ENCODE data around the gene PATJ.

DNA sequence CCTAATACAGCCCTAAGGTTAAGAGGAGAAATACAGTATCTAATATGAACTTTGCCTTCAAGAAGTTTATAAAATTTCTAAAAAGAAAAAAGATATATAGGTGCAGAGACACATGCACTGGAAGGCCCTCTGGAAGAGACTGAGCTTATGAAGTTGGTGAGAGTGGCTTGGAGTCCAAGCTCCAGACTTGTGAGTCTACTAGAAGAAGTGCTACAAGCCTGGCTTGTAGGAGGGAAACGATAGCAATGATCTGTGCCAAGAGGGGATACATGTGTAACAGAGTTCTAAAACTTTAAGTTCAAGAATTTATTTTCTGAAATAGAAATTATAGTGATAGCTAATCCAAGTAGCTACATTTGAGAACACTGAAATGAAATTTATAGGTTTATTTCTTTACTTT lies 213.0 kb downstream of the PATJ start:
- no peak for TF ChIP-seq POLR2AphosphoS5 (IDR thresholded peaks at IDR 0.05; ENCODE audit: low read depth, low read length)
- TF ChIP-seq TAF1 (IDR thresholded peaks at IDR 0.05; ENCODE audit: borderline replicate concordance, insufficient read depth, low read length): no peak
- TF ChIP-seq, protein P1, sequence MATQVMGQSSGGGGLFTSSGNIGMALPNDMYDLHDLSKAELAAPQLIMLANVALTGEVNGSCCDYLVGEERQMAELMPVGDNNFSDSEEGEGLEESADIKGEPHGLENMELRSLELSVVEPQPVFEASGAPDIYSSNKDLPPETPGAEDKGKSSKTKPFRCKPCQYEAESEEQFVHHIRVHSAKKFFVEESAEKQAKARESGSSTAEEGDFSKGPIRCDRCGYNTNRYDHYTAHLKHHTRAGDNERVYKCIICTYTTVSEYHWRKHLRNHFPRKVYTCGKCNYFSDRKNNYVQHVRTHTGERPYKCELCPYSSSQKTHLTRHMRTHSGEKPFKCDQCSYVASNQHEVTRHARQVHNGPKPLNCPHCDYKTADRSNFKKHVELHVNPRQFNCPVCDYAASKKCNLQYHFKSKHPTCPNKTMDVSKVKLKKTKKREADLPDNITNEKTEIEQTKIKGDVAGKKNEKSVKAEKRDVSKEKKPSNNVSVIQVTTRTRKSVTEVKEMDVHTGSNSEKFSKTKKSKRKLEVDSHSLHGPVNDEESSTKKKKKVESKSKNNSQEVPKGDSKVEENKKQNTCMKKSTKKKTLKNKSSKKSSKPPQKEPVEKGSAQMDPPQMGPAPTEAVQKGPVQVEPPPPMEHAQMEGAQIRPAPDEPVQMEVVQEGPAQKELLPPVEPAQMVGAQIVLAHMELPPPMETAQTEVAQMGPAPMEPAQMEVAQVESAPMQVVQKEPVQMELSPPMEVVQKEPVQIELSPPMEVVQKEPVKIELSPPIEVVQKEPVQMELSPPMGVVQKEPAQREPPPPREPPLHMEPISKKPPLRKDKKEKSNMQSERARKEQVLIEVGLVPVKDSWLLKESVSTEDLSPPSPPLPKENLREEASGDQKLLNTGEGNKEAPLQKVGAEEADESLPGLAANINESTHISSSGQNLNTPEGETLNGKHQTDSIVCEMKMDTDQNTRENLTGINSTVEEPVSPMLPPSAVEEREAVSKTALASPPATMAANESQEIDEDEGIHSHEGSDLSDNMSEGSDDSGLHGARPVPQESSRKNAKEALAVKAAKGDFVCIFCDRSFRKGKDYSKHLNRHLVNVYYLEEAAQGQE (IDR thresholded peaks at IDR 0.05; ENCODE audit: insufficient read depth in 1 of 2, low read depth in 2 of 2, low read length in 2 of 2): no peak
